AG09319 (cell line): ENCODE measurements around the gene VPS13D.
"Not testable (repeated sequence)": the region's sequence is repeated elsewhere in the genome, so short reads cannot be mapped to it uniquely, and the experiment has no call there.

Experiments
- DNase-seq: peaks from one replicate; pipeline ENCODE4 v3.0.0-alpha.2; 2010; ENCODE audit warnings: low read depth; ENCODE audit errors: extremely low read depth
- CTCF ChIP-seq: IDR thresholded peaks from 2 replicates; pipeline ENCODE4 v1.5.1; 2011; ENCODE audit warnings: low read depth, mild to moderate bottlenecking, inconsistent platforms, low read length, moderate library complexity

The VPS13D gene

GRCh38 chr1:12206792-12207424 lies 22.9 kb upstream of the VPS13D start:
- no peak for DNase-seq
- no peak for TF ChIP-seq CTCF

GRCh38 chr1:12208271-12208670 lies 21.6 kb upstream of the VPS13D start:
- no peak for DNase-seq

GRCh38 chr1:12208764-12209494 lies 20.9 kb upstream of the VPS13D start:
- TF ChIP-seq CTCF: peak; percentile 91
- peak; percentile 44 for DNase-seq

More at GRCh38 chr1:12208271-12208670, 21.6 kb upstream of the VPS13D start:
- no peak for TF ChIP-seq CTCF

GRCh38 chr1:12209495-12209832 lies 20.4 kb upstream of the VPS13D start:
- DNase-seq: no peak
- TF ChIP-seq CTCF: no peak

- TF ChIP-seq CTCF: no peak
- no peak for DNase-seq
Observed at GRCh38 chr1:12215118-12215961, 14.5 kb upstream of the VPS13D start.

- no peak for DNase-seq
- no peak for TF ChIP-seq CTCF
Observed at GRCh38 chr1:12219800-12220199, 10.0 kb upstream of the VPS13D start.

- TF ChIP-seq CTCF: no peak
- DNase-seq: no peak
Observed at GRCh38 chr1:12220890-12221289, 8.9 kb upstream of the VPS13D start.

- DNase-seq: not testable (repeated sequence)
Observed at GRCh38 chr1:12222700-12223099, 7.1 kb upstream of the VPS13D start.

GRCh38 chr1:12224092-12224491 lies 5.7 kb upstream of the VPS13D start:
- DNase-seq: not testable (repeated sequence)
